Lower leg skin (tissue), 3 donors: Measurements from ENCODE around the gene ALKBH3.

ENCODE experiments used
- POLR2A ChIP-seq, 2 donors: fragments of 450-650 bp; IDR thresholded peaks; one replicate each; pipeline ENCODE4 v1.6.1; 2016 to 2017; ENCODE audit warnings: antibody characterized with exemption in 2 of 2, mild to moderate bottlenecking in 1 of 2, moderate library complexity in 1 of 2
- TF ChIP-seq, protein P1 (sequence below), 3 donors: fragments of 450-650 bp; IDR thresholded peaks; one replicate each; pipeline ENCODE4 v1.5.1; 2016; ENCODE audit warnings: antibody characterized with exemption in 3 of 3, mild to moderate bottlenecking in 3 of 3, moderate library complexity in 2 of 3

DNA sequence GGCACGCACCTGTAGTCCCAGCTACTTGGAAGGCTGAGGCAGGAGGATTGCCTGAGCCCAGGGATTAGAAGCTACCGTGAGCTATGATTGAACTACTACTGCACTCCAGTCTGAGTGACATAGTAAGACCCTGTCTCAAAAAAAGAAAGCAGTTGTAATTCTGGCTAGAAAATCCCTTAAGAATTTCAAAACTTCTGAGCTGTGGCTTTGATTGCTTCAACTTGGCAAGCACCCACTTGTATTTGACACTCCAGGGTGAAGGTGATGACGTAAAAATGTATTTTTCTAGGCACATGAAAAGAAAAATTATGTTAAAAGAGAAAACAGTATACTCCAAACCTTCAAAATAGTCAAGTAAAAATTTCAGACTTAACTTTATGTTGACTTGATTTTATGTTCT, 23.6 kb upstream of the ALKBH3 start:
- no peak for TF ChIP-seq POLR2A (IDR thresholded peaks at IDR 0.05)
- TF ChIP-seq, protein P1, sequence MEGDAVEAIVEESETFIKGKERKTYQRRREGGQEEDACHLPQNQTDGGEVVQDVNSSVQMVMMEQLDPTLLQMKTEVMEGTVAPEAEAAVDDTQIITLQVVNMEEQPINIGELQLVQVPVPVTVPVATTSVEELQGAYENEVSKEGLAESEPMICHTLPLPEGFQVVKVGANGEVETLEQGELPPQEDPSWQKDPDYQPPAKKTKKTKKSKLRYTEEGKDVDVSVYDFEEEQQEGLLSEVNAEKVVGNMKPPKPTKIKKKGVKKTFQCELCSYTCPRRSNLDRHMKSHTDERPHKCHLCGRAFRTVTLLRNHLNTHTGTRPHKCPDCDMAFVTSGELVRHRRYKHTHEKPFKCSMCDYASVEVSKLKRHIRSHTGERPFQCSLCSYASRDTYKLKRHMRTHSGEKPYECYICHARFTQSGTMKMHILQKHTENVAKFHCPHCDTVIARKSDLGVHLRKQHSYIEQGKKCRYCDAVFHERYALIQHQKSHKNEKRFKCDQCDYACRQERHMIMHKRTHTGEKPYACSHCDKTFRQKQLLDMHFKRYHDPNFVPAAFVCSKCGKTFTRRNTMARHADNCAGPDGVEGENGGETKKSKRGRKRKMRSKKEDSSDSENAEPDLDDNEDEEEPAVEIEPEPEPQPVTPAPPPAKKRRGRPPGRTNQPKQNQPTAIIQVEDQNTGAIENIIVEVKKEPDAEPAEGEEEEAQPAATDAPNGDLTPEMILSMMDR (IDR thresholded peaks at IDR 0.05) = no peak
